Measurements from ENCODE around the gene ABCB10.

ABCB10 gene

GRCh38 chr1:229470406-229471043, 88.0 kb downstream of the ABCB10 start:
- DNase-seq, result no peak

- no peak for DNase-seq
These were observed 91.6 kb downstream of the ABCB10 start for GRCh38 chr1:229466887-229467286.

Data from T-helper 1 cell (primary cell).